ENCODE data around the gene WSB2. TPM values are rescaled to one million over a fixed set of nuclear protein-coding genes. Genes with fewer than 3 reads are reported as not detected.

The WSB2 gene
- total RNA-seq, 1 donor from 2014 or later = 125 TPM

DNA sequence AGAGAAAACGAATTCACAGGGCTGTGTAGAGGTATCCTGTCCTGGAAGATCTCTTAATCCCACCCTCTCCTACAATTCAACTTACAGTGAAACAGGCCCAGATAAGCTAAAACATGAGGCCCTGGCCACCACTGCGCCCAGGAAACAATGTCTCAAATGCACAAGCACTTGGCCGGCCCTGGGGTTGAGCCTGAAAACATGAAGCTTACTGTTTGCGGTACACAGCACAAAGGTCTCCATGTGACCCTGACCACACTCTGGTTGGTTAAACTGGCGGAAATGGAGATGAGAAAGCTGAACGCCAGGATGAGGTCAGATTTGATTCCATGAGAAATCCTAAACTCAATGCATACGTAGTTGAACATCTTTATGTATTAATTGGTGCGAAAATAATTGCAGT lies 16.4 kb downstream of the WSB2 start:
- no peak overlapping the region for H3K4me3 ChIP-seq (ENCODE audit: low read depth, low read length)
- no peaks in the 10 kb centered on the region for H3K27me3 ChIP-seq (ENCODE audit: control insufficient read depth, insufficient read depth, low read length)
- peaks cover 17% of the 10 kb centered on the region for H3K36me3 ChIP-seq (ENCODE audit: control insufficient read depth, insufficient read depth, low read length)
- DNase-seq (ENCODE audit: low read depth) = no peak
- TF ChIP-seq, protein P1, sequence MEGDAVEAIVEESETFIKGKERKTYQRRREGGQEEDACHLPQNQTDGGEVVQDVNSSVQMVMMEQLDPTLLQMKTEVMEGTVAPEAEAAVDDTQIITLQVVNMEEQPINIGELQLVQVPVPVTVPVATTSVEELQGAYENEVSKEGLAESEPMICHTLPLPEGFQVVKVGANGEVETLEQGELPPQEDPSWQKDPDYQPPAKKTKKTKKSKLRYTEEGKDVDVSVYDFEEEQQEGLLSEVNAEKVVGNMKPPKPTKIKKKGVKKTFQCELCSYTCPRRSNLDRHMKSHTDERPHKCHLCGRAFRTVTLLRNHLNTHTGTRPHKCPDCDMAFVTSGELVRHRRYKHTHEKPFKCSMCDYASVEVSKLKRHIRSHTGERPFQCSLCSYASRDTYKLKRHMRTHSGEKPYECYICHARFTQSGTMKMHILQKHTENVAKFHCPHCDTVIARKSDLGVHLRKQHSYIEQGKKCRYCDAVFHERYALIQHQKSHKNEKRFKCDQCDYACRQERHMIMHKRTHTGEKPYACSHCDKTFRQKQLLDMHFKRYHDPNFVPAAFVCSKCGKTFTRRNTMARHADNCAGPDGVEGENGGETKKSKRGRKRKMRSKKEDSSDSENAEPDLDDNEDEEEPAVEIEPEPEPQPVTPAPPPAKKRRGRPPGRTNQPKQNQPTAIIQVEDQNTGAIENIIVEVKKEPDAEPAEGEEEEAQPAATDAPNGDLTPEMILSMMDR (IDR thresholded peaks at IDR 0.05; ENCODE audit: insufficient read depth, low read length, severe bottlenecking) = no peak
- FAIRE-seq = no peak

DNA sequence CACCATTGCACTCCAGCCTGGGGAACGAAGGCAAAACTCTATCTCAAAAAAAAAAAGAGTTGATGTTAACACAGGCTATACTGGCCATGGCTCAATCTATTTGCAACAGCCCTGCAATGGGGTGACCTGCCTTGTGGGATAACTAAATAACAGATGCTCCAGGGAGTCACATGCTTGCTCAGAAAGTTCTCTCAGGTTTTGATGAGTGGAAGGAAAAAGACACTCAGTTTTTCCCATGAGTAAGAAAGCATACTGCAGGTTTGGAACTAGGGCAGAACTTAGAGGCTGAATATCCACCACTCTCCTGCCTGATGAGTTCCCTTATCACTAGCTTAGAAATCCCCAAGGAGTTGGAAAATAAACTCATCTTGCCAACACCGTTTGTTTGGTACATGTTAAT lies 16.9 kb downstream of the WSB2 start:
- H3K4me3 ChIP-seq (ENCODE audit: low read depth, low read length) = no peak overlapping the region
- peaks cover 17% of the 10 kb centered on the region for H3K36me3 ChIP-seq (ENCODE audit: control insufficient read depth, insufficient read depth, low read length)
- TF ChIP-seq, protein P1 (IDR thresholded peaks at IDR 0.05; ENCODE audit: insufficient read depth, low read length, severe bottlenecking) = no peak
- H3K27me3 ChIP-seq (ENCODE audit: control insufficient read depth, insufficient read depth, low read length) = no peaks in the 10 kb centered on the region
- DNase-seq (ENCODE audit: low read depth) = no peak
- no peak for FAIRE-seq

DNA sequence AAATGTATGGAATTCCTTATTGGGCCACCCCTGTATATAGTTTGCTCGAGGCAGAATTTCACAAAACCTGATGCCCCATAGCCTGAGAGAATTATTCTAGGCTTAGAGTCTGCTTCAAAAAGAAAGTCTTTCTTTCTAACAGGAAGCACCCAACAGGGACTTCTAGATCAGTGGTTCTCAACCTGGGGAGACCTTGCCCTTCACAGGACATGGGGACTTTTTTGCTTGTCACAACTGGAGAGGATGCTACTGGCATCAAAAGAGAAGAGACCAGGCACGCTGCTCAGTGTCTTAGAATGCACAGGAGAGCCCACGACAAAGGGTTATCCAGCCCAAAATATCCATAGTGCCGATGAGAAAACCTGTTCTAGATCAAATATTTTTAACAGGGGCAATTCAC lies 18.9 kb downstream of the WSB2 start:
- FAIRE-seq (no peak), DNase-seq (ENCODE audit: low read depth) (no peak)
- TF ChIP-seq, protein P1 (IDR thresholded peaks at IDR 0.05; ENCODE audit: insufficient read depth, low read length, severe bottlenecking) = no peak
- Histone ChIP-seq H3K27me3 (ENCODE audit: control insufficient read depth, insufficient read depth, low read length) (no peaks in the 10 kb centered on the region), H3K4me3 (ENCODE audit: low read depth, low read length) (no peak overlapping the region), H3K36me3 (ENCODE audit: control insufficient read depth, insufficient read depth, low read length) (peaks cover 20% of the 10 kb centered on the region)

DNA sequence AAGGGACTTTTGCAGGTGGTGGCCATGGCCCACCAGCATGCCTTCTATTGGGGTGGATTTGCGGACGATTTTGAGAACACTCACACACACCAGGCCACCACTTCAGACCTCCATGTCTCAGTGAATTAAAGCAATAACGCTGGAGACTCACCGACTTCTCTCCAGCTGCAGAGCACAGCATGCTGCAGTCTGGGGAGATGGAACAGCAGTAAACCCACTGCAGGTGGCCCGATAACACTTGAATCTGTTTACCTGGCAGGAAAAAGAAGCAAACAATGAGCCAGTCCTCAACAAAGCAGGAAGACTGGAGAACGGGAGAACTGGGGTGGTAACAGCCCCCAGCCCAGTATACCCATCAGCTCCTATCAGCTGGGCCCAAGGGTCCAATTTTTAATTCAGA lies 22.8 kb downstream of the WSB2 start:
- Histone ChIP-seq H3K27me3 (ENCODE audit: control insufficient read depth, insufficient read depth, low read length) (no peaks in the 10 kb centered on the region), H3K36me3 (ENCODE audit: control insufficient read depth, insufficient read depth, low read length) (peaks cover 28% of the 10 kb centered on the region), H3K4me3 (ENCODE audit: low read depth, low read length) (no peak overlapping the region)
- DNase-seq (ENCODE audit: low read depth) (no peak), FAIRE-seq (no peak)
- TF ChIP-seq, protein P1 (IDR thresholded peaks at IDR 0.05; ENCODE audit: insufficient read depth, low read length, severe bottlenecking) = no peak

DNA sequence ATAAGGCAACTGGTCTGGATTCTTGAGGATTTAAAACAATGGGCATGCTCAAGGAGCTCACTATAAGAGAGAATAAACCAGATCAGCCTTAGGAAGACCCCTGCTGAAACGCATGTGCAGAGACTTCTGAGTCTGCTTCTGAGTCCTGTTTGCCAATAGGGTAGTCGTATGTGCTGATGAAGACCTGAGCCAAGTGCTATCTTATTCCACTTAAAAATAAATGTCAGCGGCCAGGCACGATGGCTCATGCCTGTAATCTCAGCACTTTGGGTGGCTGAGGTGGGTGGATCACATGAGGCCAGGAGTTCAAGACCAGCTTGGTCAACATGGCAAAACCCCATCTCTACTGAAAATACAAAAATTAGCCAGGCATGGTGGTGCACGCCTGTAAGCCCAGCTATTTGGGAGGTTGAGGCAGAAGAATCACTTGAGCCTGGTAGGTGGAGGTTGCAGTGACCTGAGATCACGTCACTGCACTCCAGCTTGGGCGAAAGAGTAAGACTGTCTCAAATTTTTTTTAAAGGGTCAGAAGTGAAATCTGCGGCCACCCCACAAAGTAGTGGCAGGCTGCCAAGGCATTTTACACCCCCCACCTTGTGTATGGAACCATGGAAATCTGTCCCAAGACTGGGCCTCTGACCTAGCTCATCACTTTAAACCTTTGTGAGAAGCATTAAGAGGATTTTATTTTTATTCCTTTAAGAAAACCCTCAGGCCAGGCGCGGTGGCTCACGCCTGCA lies 24.1 kb downstream of the WSB2 start:
- FAIRE-seq (no peak), DNase-seq (ENCODE audit: low read depth) (no peak)
- H3K36me3 ChIP-seq (ENCODE audit: control insufficient read depth, insufficient read depth, low read length) = peaks cover 26% of the 10 kb centered on the region
- no peak overlapping the region for H3K4me3 ChIP-seq (ENCODE audit: low read depth, low read length)
- no peaks in the 10 kb centered on the region for H3K27me3 ChIP-seq (ENCODE audit: control insufficient read depth, insufficient read depth, low read length)
- TF ChIP-seq, protein P1 (IDR thresholded peaks at IDR 0.05; ENCODE audit: insufficient read depth, low read length, severe bottlenecking) = no peak

Data from bronchial epithelial cell (primary cell).